ENCODE measurements around the gene LACRT.
"Not testable (repeated sequence)": the region's sequence is repeated elsewhere in the genome, so short reads cannot be mapped to it uniquely, and the experiment has no call there.

Gene LACRT, protein sequence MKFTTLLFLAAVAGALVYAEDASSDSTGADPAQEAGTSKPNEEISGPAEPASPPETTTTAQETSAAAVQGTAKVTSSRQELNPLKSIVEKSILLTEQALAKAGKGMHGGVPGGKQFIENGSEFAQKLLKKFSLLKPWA

GRCh38 chr12:54634795-54635194 is at the start of gene LACRT:
Gene LACRT, minus strand, starts transcription at chr12:54634895. Its CDS starts 54 bp downstream, at chr12:54634841.
- DNase-seq (ENCODE audit: low spot score): no peak

DNA sequence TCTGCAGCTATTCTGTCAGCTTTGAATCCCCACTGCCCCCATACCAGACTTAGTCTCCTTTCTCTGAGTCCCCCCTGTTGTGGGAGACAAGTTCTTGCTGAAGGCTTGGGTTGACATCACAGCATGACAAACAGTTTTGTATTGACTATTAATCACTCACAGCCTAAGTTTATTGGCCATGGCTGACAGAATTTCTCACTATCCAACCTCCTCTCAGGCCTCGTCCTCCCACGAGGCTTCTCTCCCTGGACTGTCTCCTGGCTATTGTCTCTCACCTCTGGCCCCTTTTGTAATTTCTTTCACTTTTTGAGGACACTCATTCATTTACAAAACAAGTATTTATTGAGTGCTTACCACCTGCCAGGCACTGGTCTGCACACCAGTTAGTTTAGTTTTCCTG is 48.7 kb upstream of the LACRT start:
- no peak for DNase-seq (ENCODE audit: low spot score)

DNA sequence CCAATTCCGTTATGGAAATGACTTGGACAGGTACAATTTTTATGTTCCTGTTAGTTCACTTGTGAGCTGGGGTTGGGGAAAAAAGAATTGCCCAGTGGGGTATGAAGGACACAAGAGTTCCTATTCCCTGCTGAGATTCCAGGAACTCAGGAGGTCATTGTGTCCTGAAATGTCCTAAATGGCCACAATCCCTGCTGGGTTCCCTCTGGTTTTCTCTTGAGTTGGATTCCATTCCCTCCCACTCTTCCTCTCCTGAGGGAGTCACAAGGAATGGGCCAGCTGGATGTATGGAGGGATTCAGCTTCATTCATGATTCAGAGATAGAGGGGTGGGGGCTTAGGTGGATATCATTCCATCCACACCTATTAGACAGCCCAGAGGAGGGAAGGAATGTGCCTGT is 48.0 kb upstream of the LACRT start:
- DNase-seq (ENCODE audit: low spot score): no peak

GRCh38 chr12:54680374-54680773 is 45.7 kb upstream of the LACRT start:
- DNase-seq (ENCODE audit: low spot score): no peak

GRCh38 chr12:54678131-54678530 is 43.4 kb upstream of the LACRT start:
- DNase-seq (ENCODE audit: low spot score): no peak

DNA sequence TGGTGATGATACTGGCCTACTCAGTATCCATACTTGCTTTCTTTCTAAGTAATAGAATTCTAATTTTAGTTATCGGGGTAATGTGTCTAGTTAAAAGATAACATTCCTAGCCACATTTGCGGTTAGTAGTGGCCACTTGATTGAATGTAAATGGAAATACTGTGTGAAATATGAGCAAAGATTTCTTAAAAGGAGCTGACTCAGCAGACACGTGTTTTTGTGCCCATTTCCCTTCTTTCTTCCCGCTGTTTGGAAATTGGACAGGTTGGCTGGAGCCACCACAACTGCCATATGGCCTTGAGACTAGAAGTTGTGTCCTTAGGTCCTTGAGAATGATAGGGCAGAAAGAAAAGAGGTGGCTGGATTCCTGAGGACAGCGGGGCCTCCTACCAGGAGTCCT is 33.2 kb upstream of the LACRT start:
- DNase-seq (ENCODE audit: low spot score): no peak

DNA sequence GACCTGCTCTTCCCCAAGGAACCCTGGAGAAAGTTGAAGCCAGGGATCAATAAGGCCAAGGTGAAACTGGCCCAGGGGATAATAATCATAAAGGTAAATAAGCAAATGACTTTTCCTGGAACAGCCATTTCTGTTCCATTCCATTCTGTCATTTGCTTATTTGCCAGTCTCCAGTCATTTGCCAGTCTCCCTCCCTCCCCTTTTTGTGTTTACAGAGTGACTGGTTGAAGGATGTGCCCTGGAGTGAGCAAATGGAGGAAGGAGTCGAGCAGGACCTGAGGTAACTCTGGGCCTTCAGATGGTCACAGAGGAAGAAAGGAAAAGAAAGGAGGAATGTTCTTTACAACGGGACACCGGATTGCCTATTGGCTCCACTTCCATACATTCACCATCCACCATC is 31.3 kb upstream of the LACRT start:
- no peak for DNase-seq (ENCODE audit: low spot score)

DNA sequence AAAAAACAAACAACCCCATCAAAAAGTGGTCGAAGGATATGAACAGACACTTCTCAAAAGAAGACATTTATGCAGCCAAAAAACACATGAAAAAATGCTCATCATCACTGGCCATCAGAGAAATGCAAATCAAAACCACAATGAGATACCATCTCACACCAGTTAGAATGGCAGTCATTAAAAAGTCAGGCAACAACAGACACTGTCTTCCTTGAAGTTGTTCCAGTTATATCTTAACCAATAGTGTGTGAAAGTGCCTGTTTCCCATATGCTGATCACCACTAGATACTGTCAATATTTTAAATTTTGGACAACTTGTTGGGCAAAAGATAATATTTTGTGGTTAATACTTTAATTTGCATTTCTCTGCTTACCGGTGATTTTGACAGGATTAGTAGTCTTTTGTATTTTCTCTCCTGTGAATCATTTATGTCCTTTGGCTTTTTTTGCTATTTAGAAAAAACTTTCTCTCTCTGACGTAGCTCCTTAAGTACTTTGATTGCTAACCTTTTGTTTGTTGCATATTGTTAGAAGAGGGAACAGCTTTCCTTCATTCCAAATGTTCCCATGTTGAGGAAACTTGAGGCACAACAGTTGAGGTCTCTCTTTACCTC is 30.4 kb upstream of the LACRT start:
- DNase-seq (ENCODE audit: low spot score): not testable (repeated sequence)

DNA sequence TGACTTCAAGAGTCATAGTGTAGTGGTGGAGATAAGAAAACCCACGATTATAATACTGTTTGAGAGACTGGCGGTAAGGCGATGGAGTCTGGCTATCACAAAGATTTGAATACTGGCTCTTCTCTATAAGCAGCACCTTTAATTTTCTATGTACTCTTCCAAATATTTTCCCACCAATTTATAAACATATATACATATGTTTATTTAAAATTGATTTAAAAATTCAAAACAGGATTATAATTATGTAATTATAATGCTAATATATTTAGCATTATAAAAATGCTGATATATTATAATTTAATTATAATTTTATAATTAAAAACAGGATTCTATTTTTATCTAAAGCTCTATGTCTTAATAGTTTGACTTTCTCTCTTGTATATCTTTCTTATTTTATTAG is 28.9 kb upstream of the LACRT start:
- DNase-seq (ENCODE audit: low spot score): no peak

DNA sequence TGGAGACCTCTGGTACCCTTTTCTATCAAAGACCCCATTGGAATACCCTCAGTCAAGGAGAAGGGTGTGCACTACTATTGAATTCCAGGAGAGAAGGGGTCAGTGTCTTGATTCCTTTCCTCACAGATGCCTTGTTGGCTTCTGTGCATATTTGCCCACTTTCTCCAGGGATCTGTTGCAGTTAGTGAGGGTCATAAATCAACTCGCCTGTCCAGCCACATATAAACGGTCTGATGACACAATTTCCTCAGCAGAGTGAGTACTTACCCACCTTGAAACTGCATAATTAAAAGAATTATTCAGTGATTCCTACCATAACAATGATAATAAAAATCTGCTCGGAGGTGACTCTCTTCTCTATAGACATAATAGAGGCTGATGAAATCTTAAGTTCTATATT is 27.3 kb upstream of the LACRT start:
- no peak for DNase-seq (ENCODE audit: low spot score)

GRCh38 chr12:54661048-54661447 is 26.4 kb upstream of the LACRT start:
- no peak for DNase-seq (ENCODE audit: low spot score)

DNA sequence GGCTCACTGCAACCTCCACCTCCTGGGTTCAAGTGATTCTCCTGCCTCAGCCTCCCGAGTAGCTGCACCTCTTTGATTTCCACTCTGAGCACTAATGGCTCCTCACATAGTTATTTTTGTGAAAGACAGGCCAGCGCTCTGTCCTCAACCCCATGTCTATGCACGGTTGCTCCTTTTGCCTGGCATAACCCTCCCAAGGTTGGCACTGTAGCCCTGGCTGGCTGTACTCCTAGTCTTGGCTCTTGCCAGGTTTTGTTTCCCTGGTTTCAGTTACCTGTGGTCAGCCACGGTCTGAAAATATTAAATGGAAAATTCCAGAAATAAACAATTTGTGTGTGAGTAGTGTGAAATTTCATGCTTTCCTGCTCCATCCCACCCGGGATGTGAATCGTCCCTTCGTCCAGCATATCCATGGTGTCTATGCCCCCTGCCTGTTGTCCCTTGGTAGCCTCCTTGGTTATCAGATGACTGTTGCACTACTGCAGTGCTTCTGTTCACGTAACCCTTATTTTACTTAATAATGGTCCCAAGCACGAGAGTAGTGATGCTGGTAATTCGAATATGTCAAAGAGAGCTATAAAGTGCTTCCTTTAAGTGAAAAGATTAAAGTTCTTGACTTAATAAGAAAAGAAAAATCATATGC is 25.7 kb upstream of the LACRT start:
- no peak for DNase-seq (ENCODE audit: low spot score)

DNA sequence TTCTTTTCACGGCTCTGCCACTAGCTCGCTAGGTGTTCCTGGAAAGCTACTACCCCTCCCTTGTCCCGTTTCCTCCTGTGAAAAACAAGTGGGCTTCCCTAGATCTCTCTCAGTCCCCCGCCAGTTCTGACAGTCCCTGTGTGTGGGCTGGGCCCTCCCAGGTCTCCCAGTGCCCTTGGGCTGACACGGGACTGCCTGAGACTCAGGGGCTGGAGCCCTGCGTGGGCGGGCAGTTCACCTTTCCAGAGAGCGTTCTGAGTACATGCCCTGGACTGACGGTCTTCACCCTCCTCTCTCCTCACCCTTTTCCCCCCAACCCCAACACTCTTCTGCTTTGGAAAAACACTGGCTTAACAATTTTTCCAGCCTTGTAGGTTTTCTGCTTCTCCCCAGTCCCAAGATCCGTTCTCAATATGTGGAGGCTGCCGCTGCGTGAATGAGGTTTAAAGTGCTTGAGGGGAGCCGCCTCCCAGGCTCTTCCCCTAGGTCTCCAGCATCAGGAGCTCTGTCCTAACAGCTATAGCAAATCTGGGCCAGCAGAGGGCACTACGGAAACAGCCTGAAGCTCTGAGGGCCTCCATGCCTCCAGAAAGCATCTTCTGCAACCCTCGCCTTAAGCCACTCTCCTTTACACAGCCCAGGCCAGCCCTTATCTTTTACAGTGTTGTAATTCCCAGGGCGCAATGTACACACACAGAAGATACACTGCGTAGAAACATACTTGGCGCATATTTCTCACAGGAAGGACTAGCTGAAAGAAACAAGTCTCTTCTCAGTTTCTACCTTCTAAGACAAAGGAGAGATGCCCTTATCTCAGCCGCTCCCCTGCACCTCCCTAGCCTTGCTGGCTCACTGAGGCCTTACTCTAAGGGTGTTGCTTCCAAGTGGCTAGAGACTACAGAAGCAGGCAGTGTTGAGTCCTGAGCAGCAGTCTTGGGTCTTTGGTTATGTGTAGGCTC is 23.9 kb upstream of the LACRT start:
- no peak for DNase-seq (ENCODE audit: low spot score)

GRCh38 chr12:54657105-54657607 is 22.5 kb upstream of the LACRT start:
- no peak for DNase-seq (ENCODE audit: low spot score)

DNA sequence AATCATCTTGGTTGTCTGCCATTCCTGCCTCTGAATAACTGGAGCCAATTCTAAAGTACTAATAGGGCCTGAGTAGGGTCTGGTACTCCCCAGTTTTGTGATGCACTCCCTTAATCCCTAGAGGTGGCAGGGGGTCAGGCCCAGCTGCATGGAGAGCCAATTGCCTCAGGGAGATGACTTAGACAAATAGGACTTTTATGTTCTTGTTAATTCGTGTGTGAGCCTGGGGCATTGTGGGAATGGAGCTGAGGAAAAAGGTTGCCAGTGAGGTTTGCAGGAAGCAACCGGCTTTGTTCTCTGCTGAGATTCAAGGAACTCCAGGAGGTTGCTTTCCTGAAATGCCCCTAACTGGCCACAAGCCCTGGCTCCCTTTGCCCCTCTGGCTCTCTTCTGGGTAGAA is 20.2 kb upstream of the LACRT start:
- DNase-seq (ENCODE audit: low spot score): no peak

GRCh38 chr12:54653025-54653424 is 18.3 kb upstream of the LACRT start:
- DNase-seq (ENCODE audit: low spot score): no peak

- DNase-seq (ENCODE audit: low spot score): no peak
These were observed 16.2 kb upstream of the LACRT start for GRCh38 chr12:54650889-54651288.

- DNase-seq (ENCODE audit: low spot score): no peak
These were observed 15.7 kb upstream of the LACRT start for GRCh38 chr12:54650409-54650808.

GRCh38 chr12:54649825-54650224 is 15.1 kb upstream of the LACRT start:
- DNase-seq (ENCODE audit: low spot score): no peak

- no peak for DNase-seq (ENCODE audit: low spot score)
These were observed 13.6 kb upstream of the LACRT start, which contains the start of gene DCD for GRCh38 chr12:54648265-54648664. Gene DCD, minus strand, starts transcription at chr12:54648365. Its CDS starts 62 bp downstream, at chr12:54648303.

GRCh38 chr12:54641554-54641953 is 6.9 kb upstream of the LACRT start:
- DNase-seq (ENCODE audit: low spot score): no peak

DNA sequence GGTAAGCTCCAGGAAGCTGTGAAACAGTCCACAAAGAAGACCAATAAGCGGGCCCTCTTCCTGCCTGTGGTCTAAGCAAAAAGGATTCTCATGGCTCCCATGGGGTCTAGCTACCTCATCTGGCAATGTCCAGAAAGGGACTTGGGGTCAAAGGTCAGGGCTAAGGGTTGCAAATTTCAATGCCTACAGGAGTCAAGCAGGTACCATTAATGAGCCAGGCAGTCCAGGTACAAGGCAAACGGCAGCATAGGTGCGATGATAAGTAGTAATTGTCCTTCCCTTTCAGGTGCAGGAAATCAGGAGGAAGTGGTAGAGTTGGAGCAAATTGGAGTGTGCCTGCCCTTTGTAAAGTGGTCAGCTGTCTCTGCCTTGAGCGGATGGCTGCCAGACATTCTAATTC is 6.4 kb upstream of the LACRT start:
- DNase-seq (ENCODE audit: low spot score): no peak
